ENCODE data around the gene KDM7A. TPM values are rescaled to one million over a fixed set of nuclear protein-coding genes. Genes with fewer than 3 reads are reported as not detected.

The KDM7A gene
- total RNA-seq, 2 experiments from 2014 or later: 3.3 TPM

DNA sequence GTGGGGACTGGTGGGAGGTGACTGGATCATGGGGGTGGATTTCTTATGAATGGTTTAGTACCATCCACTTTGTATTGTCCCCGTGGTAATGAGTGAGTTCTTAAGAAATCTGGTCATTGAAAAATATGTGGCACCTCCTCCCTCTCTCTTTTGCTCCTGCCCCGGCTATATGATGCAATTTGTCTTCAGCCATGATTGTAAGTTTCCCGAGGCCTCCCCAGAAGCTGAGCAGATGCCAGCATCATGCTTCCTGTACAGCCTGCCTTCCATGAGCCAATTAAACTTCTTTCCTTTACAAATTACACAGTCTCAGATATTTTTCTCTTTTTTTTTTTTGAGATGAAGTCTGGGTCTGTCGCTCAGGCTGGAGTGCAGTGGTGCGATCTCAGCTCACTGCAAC is 2.6 kb upstream of the KDM7A start:
- no peak overlapping the region for H3K4me2 ChIP-seq (ENCODE audit: low read length)
- POLR2A ChIA-PET: interaction anchor here (0.5 kb wide), 1 partner anchor 168 kb away, joined by 3 read pairs; no protein-coding TSS in a partner anchor
- no TSS peak for BruUV-seq (replicated peaks)
- TF ChIP-seq, protein P1, sequence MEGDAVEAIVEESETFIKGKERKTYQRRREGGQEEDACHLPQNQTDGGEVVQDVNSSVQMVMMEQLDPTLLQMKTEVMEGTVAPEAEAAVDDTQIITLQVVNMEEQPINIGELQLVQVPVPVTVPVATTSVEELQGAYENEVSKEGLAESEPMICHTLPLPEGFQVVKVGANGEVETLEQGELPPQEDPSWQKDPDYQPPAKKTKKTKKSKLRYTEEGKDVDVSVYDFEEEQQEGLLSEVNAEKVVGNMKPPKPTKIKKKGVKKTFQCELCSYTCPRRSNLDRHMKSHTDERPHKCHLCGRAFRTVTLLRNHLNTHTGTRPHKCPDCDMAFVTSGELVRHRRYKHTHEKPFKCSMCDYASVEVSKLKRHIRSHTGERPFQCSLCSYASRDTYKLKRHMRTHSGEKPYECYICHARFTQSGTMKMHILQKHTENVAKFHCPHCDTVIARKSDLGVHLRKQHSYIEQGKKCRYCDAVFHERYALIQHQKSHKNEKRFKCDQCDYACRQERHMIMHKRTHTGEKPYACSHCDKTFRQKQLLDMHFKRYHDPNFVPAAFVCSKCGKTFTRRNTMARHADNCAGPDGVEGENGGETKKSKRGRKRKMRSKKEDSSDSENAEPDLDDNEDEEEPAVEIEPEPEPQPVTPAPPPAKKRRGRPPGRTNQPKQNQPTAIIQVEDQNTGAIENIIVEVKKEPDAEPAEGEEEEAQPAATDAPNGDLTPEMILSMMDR (conservative IDR thresholded peaks at IDR 0.05; ENCODE audit: low read length): no peak
- no peaks in the 10 kb centered on the region for H3K36me3 ChIP-seq (ENCODE audit: insufficient read depth, low read length)
- H2AFZ ChIP-seq (ENCODE audit: low read length): no peak overlapping the region
- peaks cover 5% of the 10 kb centered on the region for H3K4me1 ChIP-seq (ENCODE audit: insufficient read depth, low read length, poor library complexity, severe bottlenecking)
- intact Hi-C loops (cut with micrococcal nuclease; ENCODE audit: unreplicated experiment): loop anchor here (5.0 to 10.0 kb wide), 5 partner anchors 53 to 835 kb away; partner anchors contain the start of genes HIPK2 and MRPS33
- CTCF ChIA-PET (ENCODE audit: unreplicated experiment): no interaction called here
- no peaks in the 10 kb centered on the region for H3K79me2 ChIP-seq (ENCODE audit: insufficient read depth, low read depth, low read length)
- no peaks in the 10 kb centered on the region for H3K9me2 ChIP-seq (ENCODE audit: insufficient read depth, low read length)
- no peaks in the 10 kb centered on the region for H4K20me1 ChIP-seq (ENCODE audit: insufficient read depth, low read length)
- no peaks in the 10 kb centered on the region for H3K9me3 ChIP-seq (ENCODE audit: low read length)
- H3K27ac ChIP-seq (ENCODE audit: low read depth, low read length, poor library complexity, severe bottlenecking): no peak overlapping the region
- H3K4me3 ChIP-seq (ENCODE audit: low read depth, low read length, poor library complexity, severe bottlenecking): no peak overlapping the region
- no peak for DNase-seq (ENCODE audit: low spot score)

DNA sequence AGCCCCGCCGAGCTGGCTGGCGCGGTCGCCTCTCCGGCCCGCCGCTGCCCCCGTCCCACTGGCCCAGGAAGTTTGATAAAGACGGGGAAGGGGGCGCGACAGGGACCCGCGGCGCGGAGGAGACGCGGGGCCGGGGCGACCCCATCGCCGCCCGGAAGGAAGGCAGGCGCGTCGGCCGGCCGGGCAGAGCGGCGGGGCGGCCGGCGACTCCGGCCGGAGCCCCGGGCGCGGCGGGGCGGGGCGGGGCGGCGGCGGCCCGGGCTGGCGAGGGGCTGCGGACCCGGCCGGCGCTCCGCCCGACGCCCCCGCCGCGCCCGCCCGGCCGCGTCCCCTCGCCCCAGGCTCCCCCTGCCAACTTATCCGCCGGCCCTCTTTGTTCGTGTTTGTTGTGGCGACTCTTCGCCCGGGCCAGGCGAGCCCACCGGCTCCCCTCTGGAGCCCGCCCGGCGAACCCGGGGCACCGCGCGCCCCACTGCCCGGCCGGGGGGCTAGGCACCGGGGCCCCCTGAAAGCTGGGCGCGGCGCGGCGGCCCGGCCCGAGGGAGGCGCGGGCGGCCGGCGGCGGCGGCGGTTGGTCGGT is 571 bp downstream of the KDM7A start:
- BruUV-seq (replicated peaks): no TSS peak
- no peaks in the 10 kb centered on the region for H3K9me3 ChIP-seq (ENCODE audit: low read length)
- H3K4me1 ChIP-seq (ENCODE audit: insufficient read depth, low read length, poor library complexity, severe bottlenecking): peaks cover 5% of the 10 kb centered on the region
- no peaks in the 10 kb centered on the region for H3K36me3 ChIP-seq (ENCODE audit: insufficient read depth, low read length)
- H3K79me2 ChIP-seq (ENCODE audit: insufficient read depth, low read depth, low read length): no peaks in the 10 kb centered on the region
- H3K9me2 ChIP-seq (ENCODE audit: insufficient read depth, low read length): no peaks in the 10 kb centered on the region
- POLR2A ChIA-PET: interaction anchor here (0.6 kb wide), 1 partner anchor 53 kb away, joined by 3 read pairs; no protein-coding TSS in a partner anchor
- CTCF ChIA-PET (ENCODE audit: unreplicated experiment): no interaction called here
- no peaks in the 10 kb centered on the region; the same call in 1 of the 2 replicates for H4K20me1 ChIP-seq (ENCODE audit: insufficient read depth, low read length)
- H3K27ac ChIP-seq (ENCODE audit: low read depth, low read length, poor library complexity, severe bottlenecking): no peak overlapping the region
- intact Hi-C loops (cut with micrococcal nuclease; ENCODE audit: unreplicated experiment): loop anchor here (5.0 to 10.0 kb wide), 5 partner anchors 56 to 839 kb away; partner anchors contain the start of genes HIPK2 and MRPS33
- H2AFZ ChIP-seq (ENCODE audit: low read length): peak overlapping the region; percentile 82
- peak overlapping the region; percentile 73 for H3K4me3 ChIP-seq (ENCODE audit: low read depth, low read length, poor library complexity, severe bottlenecking)
- TF ChIP-seq, protein P1 (conservative IDR thresholded peaks at IDR 0.05; ENCODE audit: low read length): no peak
- no peak for TF ChIP-seq EZH2phosphoT487 (IDR thresholded peaks at IDR 0.05; ENCODE audit: borderline replicate concordance, low read depth, low read length)
- H3K4me2 ChIP-seq (ENCODE audit: low read length): peak overlapping the region; percentile 76
- peak; percentile 31 for DNase-seq (ENCODE audit: low spot score)

All from OCI-LY7 (cell line).